GM18867 (cell line): ENCODE results near the gene MICU2.
"Not testable (repeated sequence)": the region's sequence is repeated elsewhere in the genome, so short reads cannot be mapped to it uniquely, and the experiment has no call there.

Source experiments
- ATAC-seq: cut with Tn5 transposase; IDR thresholded peaks from one replicate; pipeline ENCODE4 v1.9.1; 2021; ENCODE audit warnings: mild to moderate bottlenecking, moderate library complexity; ENCODE audit not compliant: unreplicated experiment

MICU2 gene

GRCh38 chr13:21594715-21595545 lies 9.0 kb downstream of the MICU2 start:
- ATAC-seq, result peak; percentile 65

GRCh38 chr13:21590665-21591456 lies 13.1 kb downstream of the MICU2 start:
- not testable (repeated sequence) for ATAC-seq

GRCh38 chr13:21590231-21590630 lies 13.7 kb downstream of the MICU2 start:
- no peak for ATAC-seq

- ATAC-seq, result not testable (repeated sequence)
Observed at GRCh38 chr13:21589510-21589909, 14.5 kb downstream of the MICU2 start.

- not testable (repeated sequence) for ATAC-seq
Observed at GRCh38 chr13:21588411-21588810, 15.6 kb downstream of the MICU2 start.

GRCh38 chr13:21584973-21585592 lies 18.9 kb downstream of the MICU2 start:
- ATAC-seq, result no peak

GRCh38 chr13:21583478-21583877 lies 20.5 kb downstream of the MICU2 start:
- ATAC-seq, result no peak

GRCh38 chr13:21580736-21581135 lies 23.2 kb downstream of the MICU2 start:
- no peak for ATAC-seq

GRCh38 chr13:21579754-21580316 lies 24.1 kb downstream of the MICU2 start:
- ATAC-seq, result peak; percentile 92

- ATAC-seq, result no peak
Observed at GRCh38 chr13:21578748-21579147, 25.2 kb downstream of the MICU2 start.

- ATAC-seq, result no peak
Observed at GRCh38 chr13:21576426-21576825, 27.5 kb downstream of the MICU2 start.

- no peak for ATAC-seq
Observed at GRCh38 chr13:21573920-21574712, 29.9 kb downstream of the MICU2 start.

GRCh38 chr13:21569686-21570085 lies 34.3 kb downstream of the MICU2 start:
- ATAC-seq, result no peak

GRCh38 chr13:21568854-21569253 lies 35.1 kb downstream of the MICU2 start:
- no peak for ATAC-seq

GRCh38 chr13:21567714-21568113 lies 36.3 kb downstream of the MICU2 start:
- peak; percentile 67 for ATAC-seq

GRCh38 chr13:21557995-21558394 lies 46.0 kb downstream of the MICU2 start:
- no peak for ATAC-seq

- ATAC-seq, result no peak
Observed at GRCh38 chr13:21556051-21556450, 47.9 kb downstream of the MICU2 start.

- not testable (repeated sequence) for ATAC-seq
Observed at GRCh38 chr13:21553261-21553660, 50.7 kb downstream of the MICU2 start.

GRCh38 chr13:21550918-21551317 lies 53.1 kb downstream of the MICU2 start:
- no peak for ATAC-seq

GRCh38 chr13:21549633-21550032 lies 54.3 kb downstream of the MICU2 start:
- ATAC-seq, result no peak
